Liver (tissue), 3 donors: Measurements from ENCODE around the gene GPR68.

ENCODE experiments used
- CTCF ChIP-seq: fragments of 150-350 bp; IDR thresholded peaks from 2 replicates; pipeline ENCODE4 v1.5.1; 2017; ENCODE audit warnings: improper control_type of control experiment, low read depth, low read length; ENCODE audit not compliant: missing input control
- EGR1 ChIP-seq, 2 donors: IDR thresholded peaks; 2 replicates each; pipeline ENCODE4 v1.6.1; 2016 to 2018; ENCODE audit warnings: antibody characterized with exemption in 2 of 2, low read depth in 2 of 2
- FOXA2 ChIP-seq: IDR thresholded peaks from 2 replicates; pipeline ENCODE4 v1.6.1; 2016; ENCODE audit warnings: antibody characterized with exemption
- HNF4G ChIP-seq: IDR thresholded peaks from 2 replicates; pipeline ENCODE4 v1.6.1; 2016; ENCODE audit warnings: antibody characterized with exemption
- JUND ChIP-seq, 2 donors: IDR thresholded peaks; 2 replicates each; pipeline ENCODE4 v1.6.1; 2016; ENCODE audit warnings: antibody characterized with exemption in 2 of 2
- YY1 ChIP-seq: IDR thresholded peaks from 2 replicates; pipeline ENCODE4 v1.6.1; 2016; ENCODE audit warnings: antibody characterized with exemption, mild to moderate bottlenecking
- TF ChIP-seq, protein P1 (sequence below): IDR thresholded peaks from 2 replicates; pipeline ENCODE4 v1.6.1; 2016; ENCODE audit warnings: antibody characterized with exemption
- TF ChIP-seq, protein P2 (sequence below): IDR thresholded peaks from 2 replicates; pipeline ENCODE4 v1.6.1; 2016; ENCODE audit warnings: antibody characterized with exemption, mild to moderate bottlenecking
- donor health status: healthy.
- donor health status: healthy.

GRCh38 chr14:91293281-91293680 is 48.8 kb upstream of the GPR68 start:
- TF ChIP-seq, protein P1, sequence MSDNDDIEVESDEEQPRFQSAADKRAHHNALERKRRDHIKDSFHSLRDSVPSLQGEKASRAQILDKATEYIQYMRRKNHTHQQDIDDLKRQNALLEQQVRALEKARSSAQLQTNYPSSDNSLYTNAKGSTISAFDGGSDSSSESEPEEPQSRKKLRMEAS: no peak
- TF ChIP-seq FOXA2 (no peak), CTCF (no peak), EGR1 (IDR thresholded peaks at IDR 0.05; ENCODE audit: low read depth in 2 of 2) (no peak), HNF4G (no peak), YY1 (no peak), JUND (IDR thresholded peaks at IDR 0.05) (no peak)
- TF ChIP-seq, protein P2, sequence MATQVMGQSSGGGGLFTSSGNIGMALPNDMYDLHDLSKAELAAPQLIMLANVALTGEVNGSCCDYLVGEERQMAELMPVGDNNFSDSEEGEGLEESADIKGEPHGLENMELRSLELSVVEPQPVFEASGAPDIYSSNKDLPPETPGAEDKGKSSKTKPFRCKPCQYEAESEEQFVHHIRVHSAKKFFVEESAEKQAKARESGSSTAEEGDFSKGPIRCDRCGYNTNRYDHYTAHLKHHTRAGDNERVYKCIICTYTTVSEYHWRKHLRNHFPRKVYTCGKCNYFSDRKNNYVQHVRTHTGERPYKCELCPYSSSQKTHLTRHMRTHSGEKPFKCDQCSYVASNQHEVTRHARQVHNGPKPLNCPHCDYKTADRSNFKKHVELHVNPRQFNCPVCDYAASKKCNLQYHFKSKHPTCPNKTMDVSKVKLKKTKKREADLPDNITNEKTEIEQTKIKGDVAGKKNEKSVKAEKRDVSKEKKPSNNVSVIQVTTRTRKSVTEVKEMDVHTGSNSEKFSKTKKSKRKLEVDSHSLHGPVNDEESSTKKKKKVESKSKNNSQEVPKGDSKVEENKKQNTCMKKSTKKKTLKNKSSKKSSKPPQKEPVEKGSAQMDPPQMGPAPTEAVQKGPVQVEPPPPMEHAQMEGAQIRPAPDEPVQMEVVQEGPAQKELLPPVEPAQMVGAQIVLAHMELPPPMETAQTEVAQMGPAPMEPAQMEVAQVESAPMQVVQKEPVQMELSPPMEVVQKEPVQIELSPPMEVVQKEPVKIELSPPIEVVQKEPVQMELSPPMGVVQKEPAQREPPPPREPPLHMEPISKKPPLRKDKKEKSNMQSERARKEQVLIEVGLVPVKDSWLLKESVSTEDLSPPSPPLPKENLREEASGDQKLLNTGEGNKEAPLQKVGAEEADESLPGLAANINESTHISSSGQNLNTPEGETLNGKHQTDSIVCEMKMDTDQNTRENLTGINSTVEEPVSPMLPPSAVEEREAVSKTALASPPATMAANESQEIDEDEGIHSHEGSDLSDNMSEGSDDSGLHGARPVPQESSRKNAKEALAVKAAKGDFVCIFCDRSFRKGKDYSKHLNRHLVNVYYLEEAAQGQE: no peak
